ENCODE data around the gene HECW1.

HECW1 gene

GRCh38 chr7:43372676-43373355, 260.4 kb downstream of the HECW1 start:
- no peak for DNase-seq (ENCODE audit: low read depth)

- no peak for DNase-seq (ENCODE audit: low read depth)
These were observed 264.9 kb downstream of the HECW1 start for GRCh38 chr7:43377196-43377960.

GRCh38 chr7:43379210-43379609, 266.8 kb downstream of the HECW1 start:
- no peak for DNase-seq (ENCODE audit: low read depth)

- DNase-seq (ENCODE audit: low read depth) = no peak
These were observed 272.3 kb downstream of the HECW1 start for GRCh38 chr7:43384616-43385308.

- DNase-seq (ENCODE audit: low read depth) = no peak
These were observed 272.8 kb downstream of the HECW1 start for GRCh38 chr7:43385309-43385680.

GRCh38 chr7:43385856-43386255, 273.4 kb downstream of the HECW1 start:
- no peak for DNase-seq (ENCODE audit: low read depth)

GRCh38 chr7:43387932-43388331, 275.5 kb downstream of the HECW1 start:
- no peak for DNase-seq (ENCODE audit: low read depth)

GRCh38 chr7:43390576-43390975, 278.1 kb downstream of the HECW1 start:
- no peak for DNase-seq (ENCODE audit: low read depth)

GRCh38 chr7:43391518-43391917, 279.1 kb downstream of the HECW1 start:
- DNase-seq (ENCODE audit: low read depth) = no peak

- DNase-seq (ENCODE audit: low read depth) = no peak
These were observed 280.3 kb downstream of the HECW1 start for GRCh38 chr7:43392638-43393330.

- no peak for DNase-seq (ENCODE audit: low read depth)
These were observed 282.1 kb downstream of the HECW1 start for GRCh38 chr7:43394441-43395130.

- DNase-seq (ENCODE audit: low read depth) = no peak
These were observed 282.9 kb downstream of the HECW1 start for GRCh38 chr7:43395351-43395750.

- no peak for DNase-seq (ENCODE audit: low read depth)
These were observed 283.8 kb downstream of the HECW1 start for GRCh38 chr7:43396187-43396740.

- DNase-seq (ENCODE audit: low read depth) = no peak
These were observed 286.4 kb downstream of the HECW1 start for GRCh38 chr7:43398831-43399230.

GRCh38 chr7:43405948-43406347, 293.5 kb downstream of the HECW1 start:
- DNase-seq (ENCODE audit: low read depth) = no peak

- no peak for DNase-seq (ENCODE audit: low read depth)
These were observed 294.5 kb downstream of the HECW1 start for GRCh38 chr7:43406961-43407360.

GRCh38 chr7:43408981-43409380, 296.5 kb downstream of the HECW1 start:
- DNase-seq (ENCODE audit: low read depth) = no peak

- no peak for DNase-seq (ENCODE audit: low read depth)
These were observed 305.0 kb downstream of the HECW1 start for GRCh38 chr7:43417455-43417854.

- no peak for DNase-seq (ENCODE audit: low read depth)
These were observed 318.0 kb downstream of the HECW1 start for GRCh38 chr7:43430411-43430810.

- DNase-seq (ENCODE audit: low read depth) = no peak
These were observed 318.7 kb downstream of the HECW1 start for GRCh38 chr7:43431020-43431595.

- no peak for DNase-seq (ENCODE audit: low read depth)
These were observed 321.2 kb downstream of the HECW1 start for GRCh38 chr7:43433639-43434038.
